Measurements from ENCODE around the gene DDX42.
"Not testable (repeated sequence)": the region's sequence is repeated elsewhere in the genome, so short reads cannot be mapped to it uniquely, and the experiment has no call there.

DDX42 gene

DNA sequence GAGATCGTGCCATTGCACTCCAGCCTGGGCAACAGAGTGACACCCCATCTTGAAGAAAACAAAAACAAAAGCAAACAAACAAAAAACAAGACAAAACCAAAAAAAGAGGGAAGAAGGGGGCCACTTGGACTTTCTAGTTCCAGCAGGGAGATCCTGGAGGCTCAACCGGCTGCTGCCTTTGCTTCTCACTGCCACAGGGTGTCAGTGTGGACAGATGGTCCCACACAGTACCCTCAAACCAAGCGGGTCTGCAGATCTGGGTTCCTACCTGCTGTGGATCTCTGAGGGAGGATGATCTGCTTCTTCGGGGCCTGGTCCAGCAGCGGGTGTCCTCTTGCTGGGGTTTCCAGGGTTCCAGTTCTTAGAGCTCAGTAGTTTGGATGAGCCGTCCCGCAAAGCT, 92.7 kb downstream of the DDX42 start:
- not testable (repeated sequence) for DNase-seq (ENCODE audit: low read depth in 1 of 2, low spot score in 1 of 2)
